ENCODE results near the gene DENND1B.

DENND1B gene

GRCh38 chr1:197691816-197692215 is 83.5 kb downstream of the DENND1B start:
- TF ChIP-seq CTCF (IDR thresholded peaks at IDR 0.05; ENCODE audit: borderline replicate concordance, control extremely low read depth, extremely low read depth, insufficient read depth, missing control alignments): no peak
- no peak for DNase-seq (ENCODE audit: low spot score)
- in situ Hi-C loops (cut with MboI; ENCODE audit: low sequenced_read_pairs, unreplicated experiment): no loop called here

DNA sequence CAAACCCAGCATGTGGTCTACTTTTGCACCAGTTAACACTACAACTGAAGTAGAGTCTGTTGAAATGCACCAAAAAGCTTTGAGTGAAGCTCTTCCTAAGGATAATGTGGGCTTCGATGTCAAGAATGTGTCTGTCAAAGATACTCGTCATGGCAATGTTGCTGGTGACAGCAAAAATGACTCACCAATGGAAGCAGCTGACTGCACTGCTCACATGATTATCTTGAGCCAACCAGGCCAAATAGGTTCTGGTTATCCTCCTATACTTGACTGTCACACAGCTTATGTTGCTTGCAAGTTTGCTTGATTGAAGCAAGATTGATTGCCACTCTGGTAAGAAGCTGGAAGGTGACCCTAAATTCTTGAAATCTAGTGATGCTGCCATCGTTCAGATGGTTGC is 85.2 kb downstream of the DENND1B start:
- no peak for TF ChIP-seq CTCF (IDR thresholded peaks at IDR 0.05; ENCODE audit: borderline replicate concordance, control extremely low read depth, extremely low read depth, insufficient read depth, missing control alignments)
- DNase-seq (ENCODE audit: low spot score): no peak
- in situ Hi-C loops (cut with MboI; ENCODE audit: low sequenced_read_pairs, unreplicated experiment): no loop called here

- no peak for TF ChIP-seq CTCF (IDR thresholded peaks at IDR 0.05; ENCODE audit: borderline replicate concordance, control extremely low read depth, extremely low read depth, insufficient read depth, missing control alignments)
- in situ Hi-C loops (cut with MboI; ENCODE audit: low sequenced_read_pairs, unreplicated experiment): no loop called here
- DNase-seq (ENCODE audit: low spot score): no peak
Measured at GRCh38 chr1:197688233-197688632, 87.0 kb downstream of the DENND1B start.

- in situ Hi-C loops (cut with MboI; ENCODE audit: low sequenced_read_pairs, unreplicated experiment): no loop called here
- no peak for DNase-seq (ENCODE audit: low spot score)
- TF ChIP-seq CTCF (IDR thresholded peaks at IDR 0.05; ENCODE audit: borderline replicate concordance, control extremely low read depth, extremely low read depth, insufficient read depth, missing control alignments): no peak
Measured at GRCh38 chr1:197686702-197687355, 88.5 kb downstream of the DENND1B start.

GRCh38 chr1:197686231-197686630 is 89.0 kb downstream of the DENND1B start:
- in situ Hi-C loops (cut with MboI; ENCODE audit: low sequenced_read_pairs, unreplicated experiment): no loop called here

DNA sequence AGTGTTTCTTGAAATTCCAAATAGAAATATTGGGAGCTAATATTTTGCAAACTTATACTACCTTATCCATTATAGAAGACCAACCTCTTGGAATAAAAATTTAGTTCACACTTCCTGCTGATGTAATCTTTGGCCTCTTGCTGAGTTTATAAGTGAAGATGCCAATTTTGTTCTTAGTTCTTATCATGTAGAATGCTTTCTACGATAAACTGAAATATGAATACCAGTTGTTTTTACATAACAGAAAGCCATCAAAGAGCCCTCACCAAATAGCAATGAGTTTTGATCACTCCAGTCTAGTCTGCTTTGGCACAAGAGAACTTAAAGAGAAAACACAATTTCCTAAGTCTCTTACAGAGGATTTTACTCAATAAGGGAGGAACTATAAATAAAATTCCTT is 89.5 kb downstream of the DENND1B start:
- in situ Hi-C loops (cut with MboI; ENCODE audit: low sequenced_read_pairs, unreplicated experiment): no loop called here
- TF ChIP-seq CTCF (IDR thresholded peaks at IDR 0.05; ENCODE audit: borderline replicate concordance, control extremely low read depth, extremely low read depth, insufficient read depth, missing control alignments): no peak
- no peak for DNase-seq (ENCODE audit: low spot score)

More at GRCh38 chr1:197686231-197686630, 89.0 kb downstream of the DENND1B start:
- TF ChIP-seq CTCF (IDR thresholded peaks at IDR 0.05; ENCODE audit: borderline replicate concordance, control extremely low read depth, extremely low read depth, insufficient read depth, missing control alignments): no peak
- DNase-seq (ENCODE audit: low spot score): no peak

Data from GM13976 (cell line).